Pons (tissue), 1 donor: ENCODE measurements around the gene PSMA4.
"Not testable (repeated sequence)": the region's sequence is repeated elsewhere in the genome, so short reads cannot be mapped to it uniquely, and the experiment has no call there.

Experiments used
- DNase-seq: peaks from one replicate; pipeline ENCODE4 v3.0.0-alpha.2; 2016; ENCODE audit warnings: low spot score

Gene PSMA4

DNA sequence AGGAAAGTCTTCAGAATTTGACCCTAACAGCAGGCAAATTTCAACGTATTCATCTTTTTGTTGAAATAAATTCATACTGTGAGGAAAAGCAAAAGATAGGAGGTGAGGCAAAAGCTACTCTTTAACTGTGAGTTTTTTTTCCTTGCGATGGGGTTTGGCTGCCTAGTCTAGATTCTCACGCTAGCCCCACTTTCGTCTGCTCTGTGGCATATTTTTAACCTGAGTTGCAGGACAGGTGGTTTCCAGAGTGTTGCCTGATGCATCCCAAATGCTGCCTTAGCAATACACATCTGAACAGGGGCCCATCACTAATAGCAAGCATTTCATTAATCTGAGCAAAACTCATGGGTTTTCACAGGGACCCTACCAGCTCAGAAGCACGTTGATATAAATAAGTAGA lies 11.7 kb downstream of the PSMA4 start:
- no peak for DNase-seq

DNA sequence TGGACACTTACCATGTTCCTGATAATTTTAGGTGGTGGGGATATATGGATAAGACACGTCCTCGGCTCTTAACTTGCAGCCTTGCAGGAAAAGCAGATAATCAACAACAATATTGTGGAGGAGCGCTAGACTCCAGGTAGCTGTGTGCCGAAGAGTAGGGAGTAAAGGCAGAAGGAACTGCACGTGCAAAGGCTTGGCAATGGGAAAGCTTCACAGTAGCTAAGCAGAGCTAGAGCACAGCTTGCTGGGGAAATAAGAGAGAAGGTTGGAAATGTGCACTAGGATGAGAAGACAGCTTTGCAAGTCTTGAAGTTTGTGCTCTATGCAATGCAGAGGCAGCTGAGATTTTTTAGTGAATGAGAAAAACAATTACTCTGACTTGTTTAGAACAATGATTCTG lies 12.4 kb downstream of the PSMA4 start:
- no peak for DNase-seq

DNA sequence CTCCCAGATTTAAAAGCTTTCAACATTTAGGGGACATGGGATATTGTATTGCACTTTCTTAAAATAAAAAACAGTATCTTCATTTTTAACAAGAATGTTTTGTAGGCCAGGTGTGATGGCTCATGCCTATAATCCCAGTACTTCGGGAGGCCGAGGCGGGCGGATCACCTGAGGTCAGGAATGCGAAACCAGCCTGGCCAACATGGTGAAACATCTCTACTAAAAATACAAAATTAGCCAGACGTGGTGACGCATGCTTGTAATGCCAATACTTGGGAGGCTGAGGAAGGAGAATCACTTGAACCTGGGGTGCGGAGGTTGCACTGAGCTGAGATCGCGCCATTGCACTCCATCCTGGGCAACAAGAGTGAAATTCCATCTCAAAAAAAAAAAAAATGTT lies 20.0 kb downstream of the PSMA4 start:
- DNase-seq = not testable (repeated sequence)

DNA sequence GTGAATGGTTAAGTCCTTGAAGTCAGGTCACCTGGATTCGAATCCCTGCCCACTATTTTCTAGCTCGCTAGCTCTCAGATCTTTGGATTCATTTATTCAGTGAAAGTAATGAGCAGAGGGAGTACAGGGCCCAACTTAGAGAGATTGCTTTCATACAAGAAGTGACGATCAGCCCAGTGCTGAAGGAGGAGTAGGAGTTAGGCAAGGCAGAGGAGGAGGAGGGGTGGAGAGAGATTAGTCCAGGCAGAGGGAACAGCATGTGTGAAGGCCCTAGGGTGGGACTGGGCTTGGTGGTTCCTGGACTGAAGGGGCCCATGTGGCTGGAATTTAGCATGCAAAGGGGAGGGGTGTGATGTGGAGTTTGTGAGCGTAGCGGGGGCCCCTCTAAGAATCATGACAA lies 21.2 kb downstream of the PSMA4 start:
- DNase-seq = no peak

DNA sequence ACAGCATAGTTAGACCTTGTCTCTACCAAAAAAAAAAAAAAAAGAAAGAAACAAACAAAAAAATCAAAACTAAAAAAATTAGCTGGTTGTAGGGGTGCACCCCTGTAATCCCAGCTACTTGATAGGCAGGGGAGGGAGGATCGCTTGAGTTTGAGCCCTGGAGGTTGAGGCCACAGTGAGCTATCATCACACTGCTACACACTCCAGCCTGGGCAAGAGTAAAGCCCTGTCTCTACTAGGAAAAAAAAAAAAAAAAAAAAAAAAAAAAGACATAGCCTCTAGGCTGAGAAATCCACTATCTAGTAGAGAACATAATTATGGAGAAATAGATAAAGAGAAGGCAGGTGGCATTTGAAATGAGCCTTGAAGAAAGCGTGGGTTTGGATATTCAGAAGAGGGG lies 22.8 kb downstream of the PSMA4 start:
- DNase-seq = no peak

DNA sequence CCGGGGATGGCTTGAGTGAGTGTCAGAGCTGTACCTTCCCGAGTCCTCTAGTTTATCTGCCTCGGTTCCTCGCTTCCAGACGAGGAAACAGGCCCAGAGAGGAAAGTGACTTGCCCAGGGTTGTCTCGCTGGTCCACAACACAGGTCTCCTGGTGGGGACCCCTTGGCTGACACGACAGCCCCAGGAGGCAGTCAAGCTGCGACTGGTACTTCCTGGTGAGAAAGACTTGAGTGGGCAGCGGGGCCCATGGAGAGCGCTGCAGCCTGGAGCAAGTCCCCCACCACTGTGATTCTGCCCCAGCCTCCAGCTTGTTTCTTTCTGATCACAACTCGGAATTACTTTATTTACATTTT lies 24.5 kb downstream of the PSMA4 start:
- no peak for DNase-seq

DNA sequence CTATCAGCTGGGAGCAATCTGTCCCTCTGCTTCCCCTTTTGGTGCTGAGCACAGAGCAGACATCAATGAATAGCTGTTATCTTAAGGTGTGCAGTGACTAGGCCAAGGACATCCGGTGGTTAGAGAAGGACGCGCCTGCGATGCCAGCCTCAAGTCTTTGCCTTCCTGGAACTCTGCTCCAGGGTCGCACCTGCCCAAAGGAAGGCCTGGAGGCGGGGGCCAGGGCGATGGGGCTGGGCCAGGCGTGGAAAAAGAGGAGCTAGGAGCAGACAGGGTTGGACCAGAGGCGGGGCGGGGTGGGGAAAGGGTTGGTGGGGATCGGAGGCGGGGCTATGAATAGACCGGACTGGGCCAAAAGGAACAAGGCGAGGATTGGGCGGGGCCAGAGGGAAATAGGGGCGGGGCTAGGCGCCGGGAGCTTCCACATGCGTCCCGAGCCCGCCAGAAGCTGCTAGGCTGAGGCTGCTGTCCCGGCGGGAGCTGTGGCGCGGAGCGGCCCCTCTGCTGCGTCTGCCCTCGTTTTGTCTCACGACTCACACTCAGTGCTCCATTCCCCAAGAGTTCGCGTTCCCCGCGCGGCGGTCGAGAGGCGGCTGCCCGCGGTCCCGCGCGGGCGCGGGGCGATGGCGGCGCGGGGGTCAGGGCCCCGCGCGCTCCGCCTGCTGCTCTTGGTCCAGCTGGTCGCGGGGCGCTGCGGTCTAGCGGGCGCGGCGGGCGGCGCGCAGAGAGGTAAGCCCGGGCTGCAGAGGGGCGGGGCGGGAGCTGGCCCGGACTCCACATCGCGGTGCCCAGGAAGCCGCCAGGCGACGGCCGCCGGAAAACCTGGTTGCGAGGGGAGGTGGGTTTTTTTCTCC lies 25.1 kb downstream of the PSMA4 start, which contains the start of gene CHRNA5:
CHRNA5 (plus strand) TSS at position 424 of the 854 bp plus-strand sequence; CDS start at position 624, 200 bp downstream.
- no peak for DNase-seq

DNA sequence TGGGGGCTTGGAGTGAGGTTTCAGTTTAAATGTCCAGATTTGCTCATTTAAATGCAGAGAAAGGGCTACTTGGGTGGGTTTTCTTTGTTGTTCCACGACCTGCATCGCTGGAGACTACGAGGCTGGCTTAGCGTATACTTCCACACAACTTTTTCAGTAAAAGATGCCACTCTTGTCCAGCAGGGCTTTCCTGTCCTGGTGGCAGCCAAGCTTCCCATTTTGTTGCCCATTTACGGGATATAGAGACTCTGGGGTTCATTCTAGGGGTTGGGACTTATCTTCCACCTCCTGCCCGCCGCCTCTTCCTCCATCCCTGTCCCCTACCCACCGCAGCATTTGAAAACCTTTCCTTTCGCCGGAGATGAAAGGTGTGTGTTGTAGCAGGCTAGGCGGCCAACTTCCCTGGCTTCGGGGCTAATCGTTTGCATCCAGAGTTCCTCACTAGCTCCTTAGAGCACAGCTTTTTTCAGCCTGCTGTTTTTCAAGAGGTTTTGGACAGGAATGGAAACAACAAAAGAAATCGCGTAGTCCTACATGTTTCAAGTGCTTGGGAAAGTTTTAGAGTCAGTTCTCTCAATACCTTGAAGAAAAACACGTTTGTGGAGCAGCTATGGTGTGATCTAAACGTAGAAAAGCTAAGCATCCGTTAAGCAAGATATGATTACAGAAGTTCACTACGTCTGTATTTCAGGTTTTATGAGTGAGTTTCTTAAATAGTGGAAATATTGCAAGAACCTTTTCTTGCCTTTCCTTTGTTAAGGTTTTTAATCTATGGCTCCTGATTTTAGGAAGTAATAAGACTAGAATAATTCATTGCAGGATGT lies 25.9 kb downstream of the PSMA4 start:
- DNase-seq = no peak

DNA sequence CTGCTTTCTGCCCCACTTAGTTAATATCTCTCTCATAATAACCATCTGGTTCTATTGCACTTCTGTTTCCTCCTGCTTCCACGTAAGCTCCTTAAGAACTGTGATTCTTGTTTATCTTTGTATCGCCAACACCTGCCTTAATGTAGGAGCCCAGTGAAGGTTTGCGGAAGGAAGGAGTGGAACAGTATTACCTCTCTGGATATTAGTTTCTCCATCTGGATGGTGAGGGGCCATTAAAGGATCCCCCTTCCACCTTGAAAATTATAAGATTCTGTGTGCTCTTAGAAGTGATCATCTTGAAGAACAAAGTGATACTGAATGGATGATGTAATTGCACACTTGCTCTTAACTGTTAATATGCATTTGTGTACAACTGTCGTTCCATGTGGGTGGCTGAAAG lies 27.3 kb downstream of the PSMA4 start:
- DNase-seq = no peak

DNA sequence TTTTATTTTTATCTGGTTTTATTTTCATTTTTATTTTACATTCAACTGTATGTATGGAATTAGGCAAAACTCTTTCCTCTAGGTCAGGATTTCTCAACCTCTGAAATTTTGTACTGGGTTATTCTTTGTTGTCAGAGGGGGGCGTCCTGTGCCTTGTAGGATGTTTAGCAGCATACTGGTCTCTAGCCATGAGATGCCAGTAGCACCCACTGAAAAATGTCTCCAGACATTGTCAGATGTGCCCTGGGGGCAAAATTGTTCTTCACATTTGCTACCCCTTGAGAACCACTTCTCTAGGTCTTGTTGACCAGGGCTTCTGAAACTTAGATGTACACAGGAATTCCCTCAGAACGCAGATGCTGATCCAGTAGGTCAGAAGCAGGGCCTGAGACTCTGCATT lies 30.5 kb downstream of the PSMA4 start:
- no peak for DNase-seq

DNA sequence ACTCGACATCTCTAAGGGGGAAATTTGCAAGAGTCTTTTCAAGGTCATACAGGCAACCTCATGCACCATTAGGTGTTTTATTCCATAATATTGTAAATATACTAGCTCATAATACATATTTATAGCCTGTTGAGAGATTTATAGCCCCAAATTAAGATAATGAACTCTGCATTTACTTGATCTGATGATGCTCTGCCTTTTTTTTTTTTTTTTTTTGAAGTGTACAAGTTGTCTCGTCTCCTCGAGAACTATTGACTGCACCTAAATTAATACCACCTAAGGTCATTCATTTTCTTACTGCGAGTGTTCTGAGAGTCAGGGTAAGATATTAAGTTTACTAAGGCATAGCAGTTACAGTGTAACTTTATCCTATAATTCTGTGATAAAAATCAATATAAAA lies 31.1 kb downstream of the PSMA4 start:
- DNase-seq = no peak

DNA sequence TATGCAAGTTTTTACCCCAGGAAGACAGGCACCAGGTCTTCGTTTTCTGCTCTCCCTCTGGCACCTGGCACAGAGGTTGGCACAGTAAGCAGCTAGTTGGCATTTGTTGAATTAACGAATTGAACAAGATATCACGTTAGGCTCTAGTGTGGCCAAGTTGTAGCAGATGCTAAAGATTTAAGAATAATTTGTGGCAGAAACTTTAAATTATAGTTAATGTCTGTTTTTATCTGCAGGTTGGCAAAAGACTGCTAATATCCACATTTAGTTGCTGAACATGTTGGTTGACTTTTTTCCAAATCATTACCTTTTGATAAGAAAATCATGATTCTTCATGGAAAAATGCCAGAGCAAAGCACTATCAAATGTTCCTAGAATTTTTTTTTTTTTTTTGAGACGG lies 33.2 kb downstream of the PSMA4 start:
- no peak for DNase-seq

DNA sequence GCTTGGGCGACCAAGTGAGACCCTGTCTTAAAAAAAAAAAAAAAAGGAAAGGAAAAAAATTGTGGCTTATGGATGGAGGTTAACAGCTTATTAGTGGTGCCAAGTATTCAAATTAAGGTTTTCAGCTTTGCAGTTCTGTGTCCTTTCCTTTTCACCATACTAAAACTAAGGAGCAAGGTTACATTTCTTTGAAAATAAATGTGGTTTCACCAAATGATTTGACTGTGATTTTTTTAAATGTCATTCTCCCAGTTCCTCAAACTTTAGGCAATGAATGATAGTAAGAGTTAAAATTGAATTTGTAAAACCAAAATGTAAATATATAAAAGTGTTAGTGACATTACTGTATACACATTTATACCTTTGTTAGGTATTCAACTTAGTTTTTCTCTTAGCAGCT lies 34.7 kb downstream of the PSMA4 start:
- DNase-seq = no peak

DNA sequence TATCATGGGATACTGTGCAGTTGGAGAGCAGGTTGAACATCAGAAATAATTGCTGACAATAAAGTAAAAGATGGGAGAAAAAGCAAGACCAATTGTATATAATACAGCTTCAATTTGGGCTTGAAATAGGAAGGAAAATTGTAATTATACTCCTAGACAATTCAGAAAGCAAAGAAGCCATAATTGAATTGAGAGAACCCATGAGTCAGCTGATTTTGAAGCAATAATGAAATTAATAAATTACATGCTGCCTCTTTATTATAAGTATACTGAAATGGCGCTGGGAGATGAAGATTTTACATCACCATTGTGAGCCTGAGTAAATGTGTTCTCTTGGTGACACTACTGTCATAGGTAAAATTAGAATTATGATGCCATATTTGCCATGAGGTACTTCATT lies 57.3 kb downstream of the PSMA4 start:
- no peak for DNase-seq

DNA sequence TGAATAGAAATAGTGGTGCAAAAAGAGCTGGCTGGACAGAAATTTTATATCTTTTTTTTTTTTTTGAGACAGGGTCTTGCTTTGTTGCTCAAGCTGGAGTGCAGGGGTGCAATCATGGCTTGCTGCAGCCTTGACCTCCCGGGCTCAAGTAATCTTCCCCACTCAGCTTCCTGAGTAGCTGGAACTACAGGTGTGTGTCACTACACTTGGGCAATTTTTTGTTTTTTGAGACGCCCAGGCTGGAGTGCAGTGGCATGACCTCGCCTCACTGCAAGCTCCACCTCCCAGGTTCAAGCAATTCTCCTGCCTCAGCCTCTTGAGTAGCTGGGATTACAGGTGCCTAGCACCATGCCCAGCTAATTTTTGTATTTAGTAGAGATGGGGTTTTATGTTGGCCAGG lies 58.1 kb downstream of the PSMA4 start:
- no peak for DNase-seq

DNA sequence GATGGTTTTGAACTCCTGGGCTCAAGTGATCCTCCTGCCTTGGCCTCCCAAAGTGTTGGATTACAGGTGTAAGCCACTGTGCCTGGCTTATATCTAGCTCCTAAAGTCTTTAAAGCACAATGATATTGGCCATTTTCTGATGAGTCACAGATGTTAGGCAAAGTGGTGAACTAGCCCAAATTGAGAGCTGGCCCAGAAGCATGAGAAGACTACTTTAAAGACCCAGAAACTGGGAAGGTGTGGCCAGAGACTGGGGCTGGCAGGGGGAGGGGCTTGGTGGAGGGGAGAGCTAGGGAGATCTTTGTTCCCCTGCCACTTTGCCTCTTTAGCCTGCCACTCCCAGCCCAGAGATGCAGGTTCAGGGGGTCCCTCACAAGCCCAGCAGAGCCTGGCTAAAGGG lies 58.9 kb downstream of the PSMA4 start:
- no peak for DNase-seq
